NCI-H2029 (cell line): ENCODE data around the gene SRMS.

Source experiments
- DNase-seq: peaks from one replicate; lab custom pipeline; 2025; lab: John Stamatoyannopoulos, UW

SRMS gene

DNA sequence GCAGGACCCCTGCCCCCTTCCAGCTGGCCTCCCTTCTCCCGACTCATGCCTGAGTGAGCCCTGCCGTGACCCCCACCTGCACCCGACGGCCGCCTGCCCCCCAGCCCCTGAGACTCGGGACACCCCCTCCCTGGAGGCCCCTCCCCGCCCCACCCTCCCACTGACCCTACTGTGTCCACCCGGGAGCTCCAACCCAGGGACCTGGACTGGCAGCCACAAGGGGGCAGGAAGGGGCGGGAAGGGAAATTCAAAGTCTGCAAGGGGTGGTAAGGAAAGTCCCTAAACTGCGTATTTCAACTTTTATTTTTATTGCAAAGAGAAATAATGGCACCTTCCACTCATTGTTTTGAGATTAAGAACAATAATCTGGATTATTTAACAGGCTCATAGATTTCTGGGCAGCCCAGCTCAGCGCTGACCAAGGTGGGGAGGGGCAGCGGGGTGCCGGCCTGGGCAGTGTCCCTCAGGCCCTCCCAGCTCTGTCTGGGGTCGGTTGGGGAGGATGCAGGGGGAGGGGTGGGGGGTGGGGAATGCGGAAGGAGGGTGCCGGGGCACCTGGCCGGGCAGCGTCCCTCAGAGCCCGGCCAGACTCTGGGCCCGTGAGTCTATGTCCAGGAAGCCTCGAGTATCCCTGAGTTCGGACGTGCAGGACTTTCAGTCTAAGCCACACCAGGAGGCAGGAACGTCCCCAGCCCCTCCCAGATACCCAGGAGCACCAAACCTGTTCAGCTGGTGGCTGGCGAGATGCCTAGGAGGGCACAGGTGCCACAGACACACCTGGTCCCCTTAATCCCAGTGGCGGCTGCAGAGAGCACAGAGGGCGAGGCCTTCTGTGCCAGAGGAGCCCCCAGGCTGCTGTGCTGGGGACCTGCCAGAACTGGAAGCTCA is 9.1 kb downstream of the SRMS start:
- peak; percentile 73 for DNase-seq

DNA sequence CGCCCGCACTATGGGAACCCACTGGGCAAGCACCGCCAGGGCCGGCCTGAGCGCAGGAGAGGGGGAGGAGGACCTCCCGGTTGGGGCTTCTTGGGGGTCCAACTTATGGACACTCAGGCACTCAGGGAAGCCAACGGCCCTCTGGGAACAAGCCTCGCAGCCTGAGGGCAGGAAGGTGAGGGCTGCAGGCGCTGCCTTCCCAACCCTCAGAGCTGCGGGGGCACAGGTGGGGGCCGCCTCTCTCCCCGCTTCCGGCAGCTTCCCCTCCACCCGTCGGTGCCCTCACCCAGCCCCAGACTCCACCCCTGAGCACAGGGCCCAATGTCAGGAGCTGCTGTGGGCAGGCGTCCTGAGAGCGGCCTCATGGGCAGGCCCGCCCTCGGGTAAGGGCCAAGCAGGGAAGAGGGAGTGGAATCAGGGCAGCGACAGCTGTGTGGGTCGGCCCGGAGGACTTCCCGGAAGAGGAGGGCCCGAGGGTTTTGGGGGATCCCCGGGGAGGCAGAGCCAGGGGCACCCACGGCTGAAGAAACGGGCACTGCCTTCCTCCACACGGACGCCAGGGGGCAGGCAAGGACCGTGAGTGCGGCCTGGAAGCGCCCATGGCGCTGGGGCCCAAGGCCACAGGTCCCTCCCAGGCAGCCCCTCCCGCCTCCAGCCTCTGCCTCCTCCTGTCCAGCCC is 9.9 kb downstream of the SRMS start:
- DNase-seq = peak; percentile 71

- DNase-seq = no peak
These were observed 10.5 kb downstream of the SRMS start, which contains the start of gene PTK6 for GRCh38 chr20:63536997-63537524. TSS of gene PTK6 (minus strand) at chr20:63537376. CDS start at chr20:63537314, 62 bp downstream.

DNA sequence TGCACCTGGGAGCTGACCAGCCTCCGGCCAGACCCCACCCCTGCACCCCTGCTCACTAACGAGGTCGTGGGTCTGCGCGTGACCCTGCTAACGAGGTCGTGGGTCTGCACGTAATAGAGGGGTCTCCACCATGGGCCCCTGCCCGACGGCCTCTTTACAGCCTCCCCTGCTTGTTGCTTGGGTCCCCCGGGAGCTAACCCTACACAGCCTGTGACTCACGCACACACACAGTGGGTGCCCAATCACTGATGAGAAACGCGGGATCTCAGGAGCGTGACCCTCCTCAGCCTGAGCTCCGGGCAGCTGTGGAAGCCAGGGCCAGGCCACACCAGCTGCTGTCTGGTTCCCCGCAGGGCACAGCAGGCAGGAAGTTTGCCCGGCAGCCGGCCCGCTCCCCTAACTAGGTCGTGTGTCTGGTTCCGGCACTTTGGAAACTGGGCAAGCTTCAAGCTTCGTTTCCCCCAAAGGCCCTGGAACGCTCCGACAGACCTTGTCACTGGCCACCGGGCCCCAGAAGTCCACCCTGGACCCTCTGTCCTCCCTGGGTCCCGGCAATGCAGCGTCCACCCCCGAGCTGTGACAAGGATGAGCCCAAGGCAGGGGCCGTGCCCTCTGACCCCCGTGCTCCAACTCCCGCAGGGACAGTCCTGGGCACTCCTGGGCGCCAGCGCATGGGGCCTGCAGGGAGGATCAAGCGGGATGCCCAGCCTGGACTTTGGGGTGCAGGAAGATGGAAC is 11.1 kb downstream of the SRMS start:
- no peak for DNase-seq

DNA sequence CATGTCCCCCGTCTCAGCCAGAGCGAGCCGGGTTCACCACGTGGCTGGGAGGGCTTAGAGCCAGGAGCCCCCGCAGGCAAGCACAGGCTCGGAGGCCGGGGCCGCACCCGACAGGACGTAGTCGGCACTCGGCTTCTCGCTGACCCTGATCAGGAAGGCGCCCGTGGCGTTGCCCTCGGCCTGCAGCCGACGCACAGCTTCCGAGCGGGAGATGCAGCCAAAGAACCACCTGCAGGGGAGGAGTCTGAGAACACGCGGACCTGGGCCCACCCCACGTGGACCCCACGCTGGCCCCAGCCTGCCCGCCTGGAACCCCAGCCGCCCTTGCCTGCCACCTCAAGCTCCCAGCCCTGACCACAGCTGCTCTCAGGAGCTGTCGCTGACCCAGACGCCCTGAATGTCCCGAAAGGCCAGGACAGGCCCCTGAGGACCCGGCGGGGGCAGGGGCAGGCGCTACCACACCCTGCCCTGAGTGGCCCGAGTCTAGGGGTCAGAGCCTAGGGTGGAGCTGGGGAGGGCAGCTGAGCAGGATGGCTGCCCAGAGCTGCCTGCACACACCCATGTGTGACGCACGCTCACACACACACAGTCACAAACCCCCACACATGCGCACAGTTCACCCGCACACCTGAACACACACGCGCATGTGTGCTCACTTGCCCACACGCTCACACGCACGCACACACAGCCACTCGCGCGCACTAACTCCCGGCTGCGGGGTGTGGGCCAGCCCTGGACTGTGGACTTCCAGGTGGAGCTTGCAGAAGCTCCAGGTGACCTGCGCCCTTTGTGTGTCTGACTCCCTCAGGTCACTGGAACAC is 12.5 kb downstream of the SRMS start:
- no peak for DNase-seq

- DNase-seq = no peak
These were observed 13.1 kb downstream of the SRMS start for GRCh38 chr20:63534427-63534830.

DNA sequence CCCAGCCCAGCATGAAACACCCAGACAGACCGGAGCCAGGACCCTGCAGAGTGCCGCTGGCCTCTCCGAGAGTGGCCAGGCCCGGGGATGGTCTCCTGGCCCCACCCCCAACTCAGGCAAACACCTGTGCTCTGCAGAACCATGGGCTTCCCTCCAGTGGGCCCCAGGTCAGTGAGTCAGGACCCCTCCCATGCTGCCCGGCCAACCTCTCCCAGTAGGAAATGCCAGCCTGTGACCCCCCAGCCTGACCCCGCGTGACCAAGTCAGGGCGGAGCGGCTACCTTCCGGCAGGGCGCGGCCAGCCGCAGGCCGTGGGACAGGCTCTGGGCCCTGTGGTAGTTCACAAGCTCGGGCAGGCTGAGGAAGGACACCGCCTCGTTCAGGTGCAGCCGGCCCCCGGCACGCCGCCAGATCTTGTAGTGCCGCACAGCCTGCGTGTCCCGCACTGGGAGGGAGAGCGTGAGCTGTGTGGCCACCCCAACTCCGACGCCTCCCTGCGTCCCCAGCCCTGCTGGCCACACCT is 13.6 kb downstream of the SRMS start:
- DNase-seq = no peak

DNA sequence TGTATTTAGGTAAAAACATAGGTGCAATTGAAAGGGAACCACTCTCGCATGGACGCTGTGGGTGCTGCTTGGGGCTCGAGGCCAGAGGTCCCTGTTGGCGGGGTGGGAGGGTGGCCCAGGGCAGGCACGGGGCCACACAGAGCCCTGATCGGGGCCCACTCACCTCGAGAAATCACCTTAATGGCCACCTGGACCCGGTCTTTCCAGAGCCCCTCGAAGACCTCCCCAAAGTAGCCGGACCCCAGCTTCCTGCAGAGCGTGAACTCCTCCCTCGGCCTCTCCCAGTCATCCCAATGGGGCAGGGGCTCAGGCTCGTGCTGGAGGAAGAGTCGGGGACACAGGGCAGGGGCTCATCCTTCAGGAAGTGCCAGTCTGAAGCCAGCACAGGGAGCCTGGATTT is 14.2 kb downstream of the SRMS start:
- DNase-seq = no peak

- no peak for DNase-seq
These were observed 15.0 kb downstream of the SRMS start for GRCh38 chr20:63532449-63532971.

GRCh38 chr20:63531686-63532448 is 15.7 kb downstream of the SRMS start:
- DNase-seq = no peak

DNA sequence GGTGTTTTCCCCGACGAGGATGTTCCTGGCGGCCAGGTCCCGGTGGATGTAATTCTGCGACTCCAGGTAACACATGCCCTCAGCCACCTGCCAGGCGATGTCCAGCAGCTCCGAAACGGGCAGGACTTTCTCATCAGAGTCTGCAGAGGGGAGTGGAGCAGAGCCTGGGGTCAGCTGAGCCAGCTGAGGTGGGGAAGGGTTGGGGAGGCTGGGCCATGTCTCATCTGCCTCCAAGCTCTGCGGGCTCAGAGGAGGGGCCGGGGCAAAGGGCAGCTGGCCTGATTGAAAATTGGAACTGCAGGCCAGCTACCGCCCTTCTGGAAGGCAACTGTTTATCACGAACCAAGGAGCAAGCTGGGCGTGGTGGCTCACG is 16.8 kb downstream of the SRMS start:
- DNase-seq = no peak

DNA sequence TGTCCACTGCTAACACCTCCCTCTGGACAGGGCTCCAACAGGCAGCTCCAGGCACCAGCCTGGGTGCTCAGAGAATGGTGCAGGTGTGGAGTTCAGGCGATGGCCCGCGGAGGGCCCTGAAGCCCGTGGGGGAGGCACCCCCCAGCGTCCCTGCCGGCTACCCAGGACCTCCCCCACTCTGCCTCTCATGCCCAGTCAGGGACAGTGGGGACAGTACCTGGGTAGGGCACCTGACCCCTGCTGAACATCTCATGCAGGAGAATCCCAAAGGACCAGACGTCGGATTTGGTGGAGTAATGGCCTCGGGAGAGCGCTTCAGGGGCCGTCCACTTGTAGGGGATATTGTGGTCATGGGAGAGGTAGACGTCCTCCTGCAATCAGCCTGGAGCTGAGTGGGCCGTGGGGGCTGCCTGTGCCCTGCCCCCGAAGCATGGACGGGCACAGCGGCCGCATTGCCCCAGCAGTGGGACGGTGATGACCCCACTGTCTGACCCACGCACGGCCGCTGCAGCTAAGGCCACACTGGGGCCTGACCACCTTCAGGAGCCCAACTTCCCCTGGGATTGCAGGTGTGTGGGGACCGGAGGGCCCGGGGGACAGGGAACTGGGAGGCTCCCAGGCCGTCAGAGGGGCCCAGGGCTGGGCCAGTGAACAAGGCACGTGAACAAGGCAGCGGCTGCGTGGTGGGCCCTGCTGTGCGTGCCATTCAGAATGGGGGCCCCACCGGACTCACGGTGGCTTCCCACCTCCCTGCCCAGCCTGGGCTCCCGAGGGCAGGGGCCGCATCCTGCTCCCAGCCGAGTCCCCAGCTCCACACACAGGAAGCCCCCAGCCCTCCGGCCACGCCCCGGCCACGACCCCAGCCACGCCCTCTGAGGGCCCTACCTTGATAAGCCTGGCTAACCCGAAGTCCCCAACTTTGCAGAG is 17.4 kb downstream of the SRMS start:
- DNase-seq = no peak

DNA sequence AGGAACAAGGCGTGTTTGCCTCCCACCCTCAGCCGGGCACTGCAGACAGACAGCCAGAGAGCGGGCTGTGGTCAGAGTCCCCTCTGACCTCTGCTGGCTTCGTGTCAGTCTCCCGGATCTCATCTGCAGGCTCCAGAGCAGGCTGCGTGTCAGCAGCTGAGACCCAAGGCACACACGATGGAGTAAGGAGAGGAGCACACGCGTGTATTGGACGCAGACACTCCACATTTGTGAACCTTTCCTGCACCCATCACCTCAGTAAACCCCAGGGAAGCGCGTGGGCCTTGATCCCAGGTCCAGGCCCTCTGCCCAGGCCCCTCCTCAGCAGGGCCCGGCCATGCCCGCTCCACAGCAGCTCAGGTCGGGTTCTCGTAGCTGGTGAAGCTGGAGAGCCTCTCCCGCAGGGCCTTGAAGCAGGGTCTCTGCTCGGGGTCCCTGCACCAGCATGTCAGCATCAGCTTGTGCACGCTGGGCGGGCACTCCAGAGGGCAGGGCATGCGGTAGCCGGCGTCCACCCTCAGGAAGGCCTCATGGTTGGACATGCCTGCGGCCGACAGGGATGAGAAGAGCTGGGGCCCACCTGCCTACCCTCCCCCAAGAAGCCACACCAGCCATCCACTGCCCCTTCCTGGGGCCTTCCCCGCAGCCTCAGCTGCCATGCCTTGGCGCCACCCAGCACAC is 18.2 kb downstream of the SRMS start:
- no peak for DNase-seq

DNA sequence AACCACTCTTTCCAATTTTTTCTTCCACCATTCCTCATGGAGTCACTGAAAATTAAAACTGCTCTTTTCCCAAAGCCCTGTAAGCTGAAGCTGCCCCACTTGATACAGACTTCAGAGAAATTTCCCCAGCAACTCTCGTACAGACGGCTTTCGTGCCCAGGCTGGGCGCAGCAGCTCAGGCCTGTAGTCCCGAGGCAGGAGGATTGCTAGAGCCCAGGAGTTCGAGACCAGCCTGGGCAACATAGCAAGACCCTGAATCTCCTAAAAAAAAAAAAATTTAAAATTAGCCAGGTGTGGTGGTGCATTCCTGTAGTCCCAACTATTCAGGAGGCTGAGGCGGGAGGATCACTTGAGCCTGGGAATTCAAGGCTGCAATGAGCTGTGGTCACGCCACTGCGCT is 20.4 kb downstream of the SRMS start:
- no peak for DNase-seq

DNA sequence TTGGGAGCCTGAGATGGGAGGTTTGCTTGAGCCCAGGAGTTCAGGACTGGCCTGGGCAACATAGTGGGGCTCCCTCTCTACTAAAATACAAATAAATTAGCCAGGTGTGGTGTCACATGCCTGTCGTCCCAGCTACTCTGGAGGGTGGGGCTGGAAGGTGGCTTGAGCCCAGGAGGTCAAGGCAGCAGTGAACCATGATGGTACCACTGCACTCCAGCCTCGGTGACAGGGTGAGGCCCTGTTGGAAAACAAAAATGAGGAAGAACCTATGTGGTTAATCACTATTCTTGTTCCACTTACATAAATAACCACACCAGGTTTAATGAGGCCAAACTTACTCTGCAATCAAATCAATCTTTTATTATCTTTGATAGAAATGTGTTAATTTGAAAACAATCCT is 21.6 kb downstream of the SRMS start:
- no peak for DNase-seq

GRCh38 chr20:63525185-63525584 is 22.4 kb downstream of the SRMS start:
- no peak for DNase-seq

GRCh38 chr20:63522981-63523611 is 24.5 kb downstream of the SRMS start:
- no peak for DNase-seq
